ENCODE data around the gene IRS4. TPM values are rescaled to one million over a fixed set of nuclear protein-coding genes. Genes with fewer than 3 reads are reported as not detected.

Gene IRS4
- total RNA-seq, 1 experiment from 2014 or later = not detected

GRCh38 chrX:108731153-108731552, 5.2 kb downstream of the IRS4 start:
- intact Hi-C loops (cut with micrococcal nuclease; ENCODE audit: unreplicated experiment) = no loop called here
- CTCF ChIA-PET = no interaction called here

GRCh38 chrX:108726748-108727147, 9.6 kb downstream of the IRS4 start:
- intact Hi-C loops (cut with micrococcal nuclease; ENCODE audit: unreplicated experiment) = no loop called here
- TF ChIP-seq EZH2 (IDR thresholded peaks at IDR 0.05; ENCODE audit: low read depth) = no peak
- no peak for TF ChIP-seq CTCF (conservative IDR thresholded peaks at IDR 0.05)
- Histone ChIP-seq H3K9me3 (ENCODE audit: insufficient read depth, low read depth) (no peaks in the 10 kb centered on the region), H3K4me3 (no peak overlapping the region), H2AFZ (no peak overlapping the region), H4K20me1 (ENCODE audit: insufficient read depth) (no peaks in the 10 kb centered on the region), H3K79me2 (ENCODE audit: low read depth) (no peaks in the 10 kb centered on the region), H3K36me3 (ENCODE audit: low read depth) (no peaks in the 10 kb centered on the region), H3K9me2 (ENCODE audit: insufficient read depth) (no peaks in the 10 kb centered on the region), H3K27ac (no peak overlapping the region), H3F3A (ENCODE audit: insufficient read depth, low read depth) (no peaks in the 10 kb centered on the region), H3K4me2 (no peak overlapping the region), H3K27me3 (ENCODE audit: insufficient read depth, low read depth) (peaks cover 18% of the 10 kb centered on the region), H3K4me1 (replicated peaks; ENCODE audit: insufficient read depth) (no peaks in the 10 kb centered on the region)
- no peak for DNase-seq
- CTCF ChIA-PET = interaction anchor here (1.1 kb wide), 1 partner anchor 27 kb away, joined by 3 read pairs; no protein-coding TSS in a partner anchor
- no TSS peak for BruUV-seq (replicated peaks)
- POLR2A ChIA-PET (ENCODE audit: unreplicated experiment) = no interaction called here

More at GRCh38 chrX:108731153-108731552, 5.2 kb downstream of the IRS4 start:
- Histone ChIP-seq H3K27me3 (ENCODE audit: insufficient read depth, low read depth) (peaks cover 41% of the 10 kb centered on the region), H3F3A (ENCODE audit: insufficient read depth, low read depth) (no peaks in the 10 kb centered on the region), H3K4me2 (no peak overlapping the region), H3K9me2 (ENCODE audit: insufficient read depth) (no peaks in the 10 kb centered on the region), H2AFZ (no peak overlapping the region), H4K20me1 (ENCODE audit: insufficient read depth) (no peaks in the 10 kb centered on the region), H3K79me2 (ENCODE audit: low read depth) (no peaks in the 10 kb centered on the region), H3K9me3 (ENCODE audit: insufficient read depth, low read depth) (no peaks in the 10 kb centered on the region), H3K36me3 (ENCODE audit: low read depth) (no peaks in the 10 kb centered on the region), H3K4me1 (replicated peaks; ENCODE audit: insufficient read depth) (no peaks in the 10 kb centered on the region), H3K27ac (no peak overlapping the region), H3K4me3 (no peak overlapping the region)
- DNase-seq = no peak
- POLR2A ChIA-PET (ENCODE audit: unreplicated experiment) = no interaction called here
- no peak for TF ChIP-seq EZH2 (IDR thresholded peaks at IDR 0.05; ENCODE audit: low read depth)
- TF ChIP-seq CTCF (conservative IDR thresholded peaks at IDR 0.05) = no peak
- BruUV-seq (replicated peaks) = no TSS peak

GRCh38 chrX:108722561-108722960, 13.8 kb downstream of the IRS4 start:
- CTCF ChIA-PET = no interaction called here
- DNase-seq = no peak
- Histone ChIP-seq H3F3A (ENCODE audit: insufficient read depth, low read depth) (no peaks in the 10 kb centered on the region), H3K9me3 (ENCODE audit: insufficient read depth, low read depth) (no peaks in the 10 kb centered on the region), H4K20me1 (ENCODE audit: insufficient read depth) (no peaks in the 10 kb centered on the region), H3K27me3 (ENCODE audit: insufficient read depth, low read depth) (no peaks in the 10 kb centered on the region), H3K79me2 (ENCODE audit: low read depth) (no peaks in the 10 kb centered on the region), H3K36me3 (ENCODE audit: low read depth) (no peaks in the 10 kb centered on the region), H2AFZ (no peak overlapping the region), H3K4me1 (replicated peaks; ENCODE audit: insufficient read depth) (no peaks in the 10 kb centered on the region), H3K27ac (no peak overlapping the region), H3K9me2 (ENCODE audit: insufficient read depth) (no peaks in the 10 kb centered on the region), H3K4me3 (no peak overlapping the region), H3K4me2 (no peak overlapping the region)
- POLR2A ChIA-PET (ENCODE audit: unreplicated experiment) = no interaction called here
- BruUV-seq (replicated peaks) = no TSS peak
- TF ChIP-seq EZH2 (IDR thresholded peaks at IDR 0.05; ENCODE audit: low read depth) (no peak), CTCF (conservative IDR thresholded peaks at IDR 0.05) (no peak)
- intact Hi-C loops (cut with micrococcal nuclease; ENCODE audit: unreplicated experiment) = no loop called here
